T-cell (primary cell): ENCODE results near the gene PRKAR1B. TPM values are rescaled to one million over a fixed set of nuclear protein-coding genes. Genes with fewer than 3 reads are reported as not detected.
"Not testable (repeated sequence)": the region's sequence is repeated elsewhere in the genome, so short reads cannot be mapped to it uniquely, and the experiment has no call there.

Source experiments
- ATAC-seq, 4 experiments: fragments of 200-7000 bp in 3 of 4; fragments of 150-1000 bp in 1 of 4; cut with Tn5 transposase; replicated peaks in 1 of 4; 1 replicate in 3 of 4; 2 replicates in 1 of 4; pipeline ENCODE4 v1.10.0; 2021; ENCODE audit warnings: moderate library complexity in 3 of 4, mild to moderate bottlenecking in 2 of 4, moderate number of reproducible peaks in 1 of 4
- CTCF ChIA-PET, 2 donors: fragments of 300-600 bp; sonication (Branson Sonifier 250); formaldehyde crosslinking; loops; one replicate each; lab custom pipeline; 2022; ENCODE audit warnings: antibody characterized with exemption in 2 of 2; lab: Charles Lee
- POLR2A ChIA-PET, 2 donors: fragments of 300-600 bp; sonication (Branson Sonifier 250); formaldehyde crosslinking; loops; one replicate each; lab custom pipeline; 2022; ENCODE audit warnings: antibody characterized with exemption in 2 of 2; lab: Charles Lee
- DNase-seq, 35 experiments: peaks; one replicate each; pipeline versions ENCODE4 v3.0.0 to v3.0.0-alpha.2; 2013 to 2023
- H3K27ac ChIP-seq: one replicate; pipeline ENCODE4 v1.5.1; 2013; ENCODE audit warnings: low read length
- H3K27me3 ChIP-seq, 2 experiments: replicated peaks in 1 of 2; 1 replicate in 1 of 2; 2 replicates in 1 of 2; pipeline versions ENCODE4 v1.6.1 to v1.7.0; 2013; ENCODE audit warnings: low read length in 1 of 2, mixed read lengths in 1 of 2; ENCODE audit not compliant: control insufficient read depth in 2 of 2, insufficient read depth in 2 of 2; ENCODE audit errors: extremely low read depth in 1 of 2
- H3K36me3 ChIP-seq, 2 donors: 1 replicate in 1 of 2; 2 replicates in 1 of 2; pipeline versions ENCODE4 v1.6.1 to v1.7.0; 2013; ENCODE audit warnings: low read length in 1 of 2; ENCODE audit not compliant: control insufficient read depth in 2 of 2, insufficient read depth in 1 of 2; ENCODE audit errors: extremely low read depth in 1 of 2
- H3K4me1 ChIP-seq, 2 experiments: 1 replicate in 1 of 2; 2 replicates in 1 of 2; pipeline versions ENCODE4 v1.6.1 to v1.7.0; 2013; ENCODE audit warnings: low read length in 2 of 2, mixed read lengths in 1 of 2; ENCODE audit not compliant: insufficient read depth in 2 of 2, control insufficient read depth in 1 of 2; ENCODE audit errors: extremely low read depth in 1 of 2
- H3K4me3 ChIP-seq, 2 donors: 1 replicate in 1 of 2; 2 replicates in 1 of 2; pipeline versions ENCODE4 v1.5.1 to v1.7.0; 2013; ENCODE audit warnings: mild to moderate bottlenecking in 2 of 2, low read length in 1 of 2, moderate library complexity in 1 of 2; ENCODE audit not compliant: control insufficient read depth in 1 of 2; ENCODE audit errors: extremely low read depth in 1 of 2
- H3K9me3 ChIP-seq: 2 replicates; pipeline ENCODE4 v1.7.0; 2013
- H3K27ac Mint-ChIP-seq, 2 donors: one replicate each; pipeline ENCODE4 v1.8.0; 2020 to 2021; ENCODE audit warnings: mild to moderate bottlenecking in 2 of 2, mixed read lengths in 2 of 2
- H3K27me3 Mint-ChIP-seq, 2 donors: one replicate each; pipeline ENCODE4 v1.8.0; 2021 to 2022; ENCODE audit warnings: mixed read lengths in 2 of 2
- H3K36me3 Mint-ChIP-seq: one replicate; pipeline ENCODE4 v1.8.0; 2021; ENCODE audit warnings: mixed read lengths
- H3K4me1 Mint-ChIP-seq, 3 donors: one replicate each; pipeline ENCODE4 v1.8.0; 2020 to 2022; ENCODE audit warnings: mixed read lengths in 3 of 3, mild to moderate bottlenecking in 1 of 3
- H3K4me3 Mint-ChIP-seq, 3 donors: one replicate each; pipeline ENCODE4 v1.8.0; 2020 to 2022; ENCODE audit warnings: mild to moderate bottlenecking in 3 of 3, mixed read lengths in 3 of 3, moderate library complexity in 3 of 3
- H3K9me3 Mint-ChIP-seq, 3 donors: one replicate each; pipeline ENCODE4 v1.8.0; 2020 to 2022; ENCODE audit warnings: mixed read lengths in 3 of 3
- WGBS: methylation state at CpG from one replicate; pipeline ENCODE4 v1.1.5; 2013; ENCODE audit warnings: missing lambda C conversion rate; ENCODE audit not compliant: insufficient coverage; 5-methylcytosine and 5-hydroxymethylcytosine counted together
- total RNA-seq, 35 experiments: library from RNA in 6 of 35; stranded (reverse) in 6 of 35; fragments of 120-200 nt in 1 of 35; gene quantifications; one replicate each; pipeline versions ENCODE4 v1.2.1 to v1.2.4 and lab custom pipeline; 2013 to 2026

The PRKAR1B gene
- total RNA-seq, 5 donors from 2014 or later (not counting 1 experiment from before 2014, with no cell fraction given): 20.7 to 35.4 (median 24.4) TPM

- H3K27ac ChIP-seq: no peak overlapping the region
- no peaks in the 10 kb centered on the region for H3K9me3 ChIP-seq
- H3K36me3 Mint-ChIP-seq: no peaks in the 10 kb centered on the region
- H3K36me3 ChIP-seq: no peaks in the 10 kb centered on the region
- no peak overlapping the region for H3K27ac Mint-ChIP-seq
- H3K4me3 Mint-ChIP-seq: no peak overlapping the region
- H3K4me1 Mint-ChIP-seq: peaks cover 17 to 26% (median 18%) of the 10 kb centered on the region in 3 donors
- CTCF ChIA-PET: interaction anchor here in 1 of 2 donors (0.7 kb wide), 1 partner anchor 34 kb away, joined by 3 read pairs; no protein-coding TSS in a partner anchor
- WGBS: 91% methylated on average over 10 of the region's 25 CpGs
- peaks cover 0 to 12% of the 10 kb centered on the region in 2 experiments for H3K4me1 ChIP-seq
- POLR2A ChIA-PET: no interaction called here
- H3K9me3 Mint-ChIP-seq: no peaks in the 10 kb centered on the region
- no peaks in the 10 kb centered on the region for H3K27me3 Mint-ChIP-seq
- H3K27me3 ChIP-seq: no peaks in the 10 kb centered on the region
- H3K4me3 ChIP-seq: no peak overlapping the region
- DNase-seq: no peak
- no peak for ATAC-seq
Measured at GRCh38 chr7:638256-639011, 88.6 kb downstream of the PRKAR1B start.

GRCh38 chr7:637826-638225, 89.3 kb downstream of the PRKAR1B start:
- H3K9me3 ChIP-seq: no peaks in the 10 kb centered on the region
- no peak for DNase-seq
- no peaks in the 10 kb centered on the region for H3K27me3 ChIP-seq
- POLR2A ChIA-PET: no interaction called here
- H3K4me1 ChIP-seq: peaks cover 0 to 12% of the 10 kb centered on the region in 2 experiments
- 94% methylated on average over 12 of the region's 12 CpGs for WGBS
- H3K36me3 ChIP-seq: no peaks in the 10 kb centered on the region
- Mint-ChIP-seq H3K4me3 (no peak overlapping the region), H3K27ac (no peak overlapping the region), H3K9me3 (no peaks in the 10 kb centered on the region), H3K36me3 (peaks cover 4% of the 10 kb centered on the region), H3K4me1 (peaks cover 17 to 26% (median 18%) of the 10 kb centered on the region in 3 donors), H3K27me3 (no peaks in the 10 kb centered on the region)
- CTCF ChIA-PET: interaction anchor here in 1 of 2 donors (0.7 kb wide), 1 partner anchor 33 kb away, joined by 3 read pairs; no protein-coding TSS in a partner anchor
- H3K27ac ChIP-seq: no peak overlapping the region
- ATAC-seq: no peak
- H3K4me3 ChIP-seq: no peak overlapping the region

GRCh38 chr7:636396-636795, 90.7 kb downstream of the PRKAR1B start:
- Histone ChIP-seq H3K27ac (no peak overlapping the region), H3K36me3 (no peaks in the 10 kb centered on the region), H3K4me1 (peaks cover 0 to 12% of the 10 kb centered on the region in 2 experiments), H3K9me3 (no peaks in the 10 kb centered on the region), H3K27me3 (no peaks in the 10 kb centered on the region), H3K4me3 (no peak overlapping the region)
- peak; percentile 37 to 80 (median 68) for ATAC-seq
- H3K27ac Mint-ChIP-seq: no peak overlapping the region
- peaks cover 4% of the 10 kb centered on the region for H3K36me3 Mint-ChIP-seq
- peak overlapping the region in 1 of 3 donors; percentile 20 for H3K4me3 Mint-ChIP-seq
- H3K4me1 Mint-ChIP-seq: peaks cover 17 to 26% (median 17%) of the 10 kb centered on the region in 3 donors
- H3K27me3 Mint-ChIP-seq: no peaks in the 10 kb centered on the region
- 80% methylated on average over 14 of the region's 17 CpGs for WGBS
- H3K9me3 Mint-ChIP-seq: no peaks in the 10 kb centered on the region
- POLR2A ChIA-PET: no interaction called here
- CTCF ChIA-PET: no interaction called here
- peak in 31 of 35 experiments; percentile 20 to 68 (median 45) for DNase-seq

- POLR2A ChIA-PET, H3K36me3 Mint-ChIP-seq, H3K27ac ChIP-seq, H3K4me3 ChIP-seq, H3K27ac Mint-ChIP-seq, H3K36me3 ChIP-seq, H3K27me3 ChIP-seq, H3K9me3 Mint-ChIP-seq, DNase-seq, ATAC-seq, H3K9me3 ChIP-seq, CTCF ChIA-PET, H3K27me3 Mint-ChIP-seq: not testable (repeated sequence)
- Mint-ChIP-seq H3K4me1 (peaks cover 13 to 21% (median 14%) of the 10 kb centered on the region in 3 donors), H3K4me3 (peak overlapping the region in 1 of 3 donors; percentile 20)
- peaks cover 0 to 12% of the 10 kb centered on the region in 2 experiments for H3K4me1 ChIP-seq
- 90% methylated on average over 17 of the region's 81 CpGs for WGBS
Measured at GRCh38 chr7:635687-636382, 91.2 kb downstream of the PRKAR1B start.

GRCh38 chr7:635227-635626, 91.9 kb downstream of the PRKAR1B start:
- no peaks in the 10 kb centered on the region for H3K27me3 ChIP-seq
- no peak overlapping the region for H3K27ac ChIP-seq
- WGBS: 100% methylated on average over 3 of the region's 12 CpGs
- no peaks in the 10 kb centered on the region for H3K9me3 ChIP-seq
- peaks cover 4% of the 10 kb centered on the region for H3K36me3 Mint-ChIP-seq
- DNase-seq (no peak), ATAC-seq (no peak)
- no peak overlapping the region for H3K27ac Mint-ChIP-seq
- ChIA-PET POLR2A (no interaction called here), CTCF (no interaction called here)
- H3K4me3 ChIP-seq: no peak overlapping the region
- no peaks in the 10 kb centered on the region for H3K36me3 ChIP-seq
- H3K4me1 Mint-ChIP-seq: peaks cover 9 to 15% (median 11%) of the 10 kb centered on the region in 3 donors
- H3K27me3 Mint-ChIP-seq: no peaks in the 10 kb centered on the region
- no peaks in the 10 kb centered on the region for H3K9me3 Mint-ChIP-seq
- H3K4me3 Mint-ChIP-seq: no peak overlapping the region
- H3K4me1 ChIP-seq: peaks cover 0 to 9% of the 10 kb centered on the region in 2 experiments

GRCh38 chr7:633381-634018, 93.6 kb downstream of the PRKAR1B start:
- DNase-seq: no peak
- Mint-ChIP-seq H3K27ac (no peak overlapping the region), H3K9me3 (no peaks in the 10 kb centered on the region), H3K36me3 (peaks cover 4% of the 10 kb centered on the region), H3K27me3 (no peaks in the 10 kb centered on the region), H3K4me1 (peaks cover 2 to 5% (median 4%) of the 10 kb centered on the region in 3 donors), H3K4me3 (no peak overlapping the region)
- Histone ChIP-seq H3K27me3 (no peaks in the 10 kb centered on the region), H3K9me3 (no peaks in the 10 kb centered on the region), H3K4me3 (no peak overlapping the region), H3K36me3 (no peaks in the 10 kb centered on the region), H3K27ac (no peak overlapping the region), H3K4me1 (peaks cover 0 to 4% of the 10 kb centered on the region in 2 experiments)
- ATAC-seq: no peak
- CTCF ChIA-PET: no interaction called here
- WGBS: 97% methylated on average over 6 of the region's 12 CpGs
- POLR2A ChIA-PET: interaction anchor here in 1 of 2 donors (0.7 to 1.2 kb wide), 2 partner anchors 11 to 15 kb away, joined by 4 to 5 read pairs; no protein-coding TSS in a partner anchor
